Astrocyte (in vitro differentiated cells and primary cell): ENCODE data around the gene SLC52A3. TPM values are rescaled to one million over a fixed set of nuclear protein-coding genes. Genes with fewer than 3 reads are reported as not detected.

Experiments
- DNase-seq: peaks from one replicate; pipeline ENCODE4 v3.0.0-alpha.2; 2010; ENCODE audit warnings: low read depth
- FAIRE-seq: peaks from 2 replicates; lab custom pipeline; 2011; peaks lifted over from hg19 to GRCh38; lab: Jason Lieb, UNC
- H2AFZ ChIP-seq: 2 replicates; pipeline ENCODE4 v1.6.0; 2012; ENCODE audit warnings: low read depth, low read length, inconsistent platforms
- H3K27ac ChIP-seq: 2 replicates; pipeline ENCODE4 v1.5.1; 2011; ENCODE audit warnings: low read depth, low read length, inconsistent platforms
- H3K27me3 ChIP-seq: 2 replicates; pipeline ENCODE4 v1.6.0; 2011; ENCODE audit warnings: low read length, inconsistent platforms; ENCODE audit not compliant: insufficient read depth
- H3K36me3 ChIP-seq: 2 replicates; pipeline ENCODE4 v1.5.1; 2011; ENCODE audit warnings: low read length, inconsistent platforms; ENCODE audit not compliant: insufficient read depth
- H3K4me1 ChIP-seq: 2 replicates; pipeline ENCODE4 v1.5.1; 2011; ENCODE audit warnings: low read length, inconsistent platforms; ENCODE audit not compliant: insufficient read depth
- H3K4me2 ChIP-seq: 2 replicates; pipeline ENCODE4 v1.6.0; 2012; ENCODE audit warnings: low read length, inconsistent platforms
- H3K4me3 ChIP-seq: 2 replicates; pipeline ENCODE4 v1.5.1; 2011; ENCODE audit warnings: low read depth, mild to moderate bottlenecking, low read length, inconsistent platforms; ENCODE audit not compliant: insufficient read depth
- H3K79me2 ChIP-seq: 2 replicates; pipeline ENCODE4 v1.6.0; 2012; ENCODE audit warnings: mild to moderate bottlenecking, low read length, inconsistent platforms; ENCODE audit not compliant: insufficient read depth
- H3K9ac ChIP-seq: 2 replicates; pipeline ENCODE4 v1.6.0; 2012; ENCODE audit warnings: mild to moderate bottlenecking, low read length, inconsistent platforms
- H3K9me3 ChIP-seq: 2 replicates; pipeline ENCODE4 v1.5.1; 2012; ENCODE audit warnings: low read depth, mild to moderate bottlenecking, low read length, inconsistent platforms; ENCODE audit not compliant: insufficient read depth
- H4K20me1 ChIP-seq: 2 replicates; pipeline ENCODE4 v1.6.0; 2012; ENCODE audit warnings: low read length, inconsistent platforms; ENCODE audit not compliant: insufficient read depth
- H3K27ac Mint-ChIP-seq: one replicate; pipeline ENCODE4 v1.8.0; 2021; ENCODE audit warnings: mild to moderate bottlenecking, mixed read lengths; ENCODE audit not compliant: unreplicated experiment
- H3K27me3 Mint-ChIP-seq: one replicate; pipeline ENCODE4 v1.8.0; 2021; ENCODE audit warnings: low read depth, mixed read lengths; ENCODE audit not compliant: unreplicated experiment
- H3K36me3 Mint-ChIP-seq: one replicate; pipeline ENCODE4 v1.8.0; 2021; ENCODE audit warnings: low read depth, mixed read lengths; ENCODE audit not compliant: unreplicated experiment
- H3K4me1 Mint-ChIP-seq: one replicate; pipeline ENCODE4 v1.8.0; 2021; ENCODE audit warnings: low read depth, mixed read lengths; ENCODE audit not compliant: unreplicated experiment
- H3K4me3 Mint-ChIP-seq: one replicate; pipeline ENCODE4 v1.8.0; 2021; ENCODE audit warnings: mild to moderate bottlenecking, moderate library complexity, mixed read lengths; ENCODE audit not compliant: unreplicated experiment
- H3K9me3 Mint-ChIP-seq: one replicate; pipeline ENCODE4 v1.8.0; 2021; ENCODE audit warnings: mild to moderate bottlenecking, mixed read lengths; ENCODE audit not compliant: unreplicated experiment
- EZH2 ChIP-seq: IDR thresholded peaks from 2 replicates; pipeline ENCODE4 v1.6.1; 2012; ENCODE audit warnings: mild to moderate bottlenecking, low read length, inconsistent platforms; ENCODE audit not compliant: insufficient read depth
- total RNA-seq: library from RNA; stranded (reverse); gene quantifications from 2 replicates; pipeline ENCODE4 v1.2.1, GENCODE V29; 2021
- TF ChIP-seq, protein P1 (sequence below): IDR thresholded peaks from 2 replicates; pipeline ENCODE4 v1.5.1; 2011; ENCODE audit warnings: low read depth, mild to moderate bottlenecking, inconsistent platforms, low read length, moderate library complexity; ENCODE audit not compliant: insufficient read depth

SLC52A3 gene
- total RNA-seq, 1 donor from 2014 or later, result 0.09 TPM

DNA sequence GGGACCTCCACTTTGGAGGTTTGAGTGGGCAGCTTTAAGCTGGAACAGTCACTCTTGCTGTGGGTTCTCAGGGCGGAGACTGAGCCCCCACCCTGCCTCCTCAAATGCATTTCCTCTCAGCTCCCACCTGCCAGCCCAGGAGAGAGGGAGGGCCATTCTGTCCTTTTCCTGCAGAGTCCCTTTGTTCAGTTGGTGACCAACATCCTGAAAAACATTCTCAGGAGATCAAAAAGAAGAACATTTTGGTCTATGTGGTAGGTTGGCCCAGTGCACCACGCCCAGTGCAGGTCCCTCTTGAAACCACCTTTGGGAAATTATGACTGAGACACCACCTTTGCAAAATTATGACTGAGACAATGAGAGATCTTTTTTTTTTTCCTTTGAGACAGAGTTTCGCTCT, 13.4 kb downstream of the SLC52A3 start:
- H3K4me2 ChIP-seq, result no peak overlapping the region
- no peak overlapping the region for H2AFZ ChIP-seq
- H3K36me3 ChIP-seq, result no peaks in the 10 kb centered on the region
- Mint-ChIP-seq H3K4me3 (no peak overlapping the region), H3K27me3 (peaks cover 28% of the 10 kb centered on the region), H3K27ac (no peak overlapping the region), H3K4me1 (peaks cover 3% of the 10 kb centered on the region), H3K36me3 (peaks cover 2% of the 10 kb centered on the region), H3K9me3 (peaks cover 2% of the 10 kb centered on the region)
- TF ChIP-seq, protein P1, sequence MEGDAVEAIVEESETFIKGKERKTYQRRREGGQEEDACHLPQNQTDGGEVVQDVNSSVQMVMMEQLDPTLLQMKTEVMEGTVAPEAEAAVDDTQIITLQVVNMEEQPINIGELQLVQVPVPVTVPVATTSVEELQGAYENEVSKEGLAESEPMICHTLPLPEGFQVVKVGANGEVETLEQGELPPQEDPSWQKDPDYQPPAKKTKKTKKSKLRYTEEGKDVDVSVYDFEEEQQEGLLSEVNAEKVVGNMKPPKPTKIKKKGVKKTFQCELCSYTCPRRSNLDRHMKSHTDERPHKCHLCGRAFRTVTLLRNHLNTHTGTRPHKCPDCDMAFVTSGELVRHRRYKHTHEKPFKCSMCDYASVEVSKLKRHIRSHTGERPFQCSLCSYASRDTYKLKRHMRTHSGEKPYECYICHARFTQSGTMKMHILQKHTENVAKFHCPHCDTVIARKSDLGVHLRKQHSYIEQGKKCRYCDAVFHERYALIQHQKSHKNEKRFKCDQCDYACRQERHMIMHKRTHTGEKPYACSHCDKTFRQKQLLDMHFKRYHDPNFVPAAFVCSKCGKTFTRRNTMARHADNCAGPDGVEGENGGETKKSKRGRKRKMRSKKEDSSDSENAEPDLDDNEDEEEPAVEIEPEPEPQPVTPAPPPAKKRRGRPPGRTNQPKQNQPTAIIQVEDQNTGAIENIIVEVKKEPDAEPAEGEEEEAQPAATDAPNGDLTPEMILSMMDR, result no peak
- TF ChIP-seq EZH2, result no peak
- no peak overlapping the region for H3K4me3 ChIP-seq
- FAIRE-seq, result no peak
- no peaks in the 10 kb centered on the region for H3K4me1 ChIP-seq
- H4K20me1 ChIP-seq, result no peaks in the 10 kb centered on the region
- H3K9me3 ChIP-seq, result no peaks in the 10 kb centered on the region
- H3K27ac ChIP-seq, result no peak overlapping the region
- no peaks in the 10 kb centered on the region for H3K27me3 ChIP-seq
- no peak for DNase-seq
- H3K9ac ChIP-seq, result no peak overlapping the region
- H3K79me2 ChIP-seq, result no peaks in the 10 kb centered on the region

- H2AFZ ChIP-seq, result no peak overlapping the region
- H3K4me1 ChIP-seq, result no peaks in the 10 kb centered on the region
- H3K27me3 ChIP-seq, result no peaks in the 10 kb centered on the region
- no peaks in the 10 kb centered on the region for H3K9me3 ChIP-seq
- no peak overlapping the region for H3K27ac Mint-ChIP-seq
- H3K4me1 Mint-ChIP-seq, result peaks cover 3% of the 10 kb centered on the region
- no peaks in the 10 kb centered on the region for H3K79me2 ChIP-seq
- TF ChIP-seq, protein P1, result no peak
- TF ChIP-seq EZH2, result no peak
- no peak overlapping the region for H3K4me3 ChIP-seq
- H3K9me3 Mint-ChIP-seq, result peaks cover 2% of the 10 kb centered on the region
- no peak overlapping the region for H3K9ac ChIP-seq
- H4K20me1 ChIP-seq, result no peaks in the 10 kb centered on the region
- DNase-seq, result no peak
- no peaks in the 10 kb centered on the region for H3K36me3 Mint-ChIP-seq
- no peak overlapping the region for H3K27ac ChIP-seq
- H3K4me2 ChIP-seq, result no peak overlapping the region
- no peak for FAIRE-seq
- peaks cover 24% of the 10 kb centered on the region for H3K27me3 Mint-ChIP-seq
- no peak overlapping the region for H3K4me3 Mint-ChIP-seq
- H3K36me3 ChIP-seq, result no peaks in the 10 kb centered on the region
Observed at GRCh38 chr20:753897-754635, 14.2 kb downstream of the SLC52A3 start.

GRCh38 chr20:753136-753535, 15.2 kb downstream of the SLC52A3 start:
- Histone ChIP-seq H3K9ac (no peak overlapping the region), H3K4me1 (no peaks in the 10 kb centered on the region), H3K9me3 (no peaks in the 10 kb centered on the region), H3K27ac (no peak overlapping the region), H2AFZ (no peak overlapping the region), H3K79me2 (no peaks in the 10 kb centered on the region), H3K27me3 (no peaks in the 10 kb centered on the region), H4K20me1 (no peaks in the 10 kb centered on the region), H3K4me2 (no peak overlapping the region), H3K4me3 (no peak overlapping the region), H3K36me3 (no peaks in the 10 kb centered on the region)
- H3K27me3 Mint-ChIP-seq, result peaks cover 17% of the 10 kb centered on the region
- no peak overlapping the region for H3K27ac Mint-ChIP-seq
- no peaks in the 10 kb centered on the region for H3K36me3 Mint-ChIP-seq
- TF ChIP-seq, protein P1, result no peak
- no peak for TF ChIP-seq EZH2
- FAIRE-seq (no peak), DNase-seq (no peak)
- no peak overlapping the region for H3K4me3 Mint-ChIP-seq
- peaks cover 3% of the 10 kb centered on the region for H3K4me1 Mint-ChIP-seq
- H3K9me3 Mint-ChIP-seq, result peaks cover 2% of the 10 kb centered on the region
